Adrenal gland (tissue), 12 donors: ENCODE measurements around the gene KCNN3. TPM values are rescaled to one million over a fixed set of nuclear protein-coding genes. Genes with fewer than 3 reads are reported as not detected.

Experiments
- DNase-seq, 7 donors: peaks; one replicate each; pipeline ENCODE4 v3.0.0-alpha.2; 2019 to 2020
- H3K27ac ChIP-seq, 5 donors: fragments of 200-600 bp; sonication (generic) in 4 of 5; 1 replicate in 3 of 5; 2 replicates in 2 of 5; pipeline versions ENCODE4 v1.5.1 to v1.8.0; 2016 to 2020; ENCODE audit warnings: mild to moderate bottlenecking in 1 of 5
- H3K27me3 ChIP-seq: fragments of 200-600 bp; 2 replicates; pipeline ENCODE4 v1.8.0; 2021
- H3K36me3 ChIP-seq, 2 donors: fragments of 200-600 bp; replicated peaks in 1 of 2; 1 replicate in 1 of 2; 2 replicates in 1 of 2; pipeline versions ENCODE4 v1.5.1 to v1.8.0; 2018 to 2022
- H3K4me1 ChIP-seq, 2 donors: fragments of 200-600 bp; replicated peaks in 1 of 2; 1 replicate in 1 of 2; 2 replicates in 1 of 2; pipeline versions ENCODE4 v1.5.1 to v1.8.0; 2018 to 2021
- H3K4me3 ChIP-seq, 4 donors: fragments of 200-600 bp; sonication (generic) in 3 of 4; one replicate each; pipeline ENCODE4 v1.5.1; 2016 to 2018
- H3K9me3 ChIP-seq, 3 donors: fragments of 200-600 bp; sonication (generic) in 1 of 3; replicated peaks in 1 of 3; 1 replicate in 2 of 3; 2 replicates in 1 of 3; pipeline versions ENCODE4 v1.5.1 to v1.8.0; 2016 to 2021
- CTCF ChIP-seq, 6 experiments: fragments of 450-650 bp in 4 of 6; fragments of 200-600 bp in 2 of 6; sonication (generic) in 1 of 6; IDR thresholded peaks; 1 replicate in 5 of 6; 2 replicates in 1 of 6; pipeline versions ENCODE4 v1.5.1 to v1.8.0; 2016 to 2021; ENCODE audit warnings: antibody characterized with exemption in 6 of 6, mild to moderate bottlenecking in 2 of 6, moderate library complexity in 1 of 6
- POLR2A ChIP-seq, 2 donors: fragments of 450-650 bp; IDR thresholded peaks; one replicate each; pipeline ENCODE4 v1.6.1; 2017; ENCODE audit warnings: antibody characterized with exemption in 2 of 2, mild to moderate bottlenecking in 2 of 2, moderate library complexity in 1 of 2
- WGBS, 4 donors: extraction: QIAGEN DNeasy Blood & Tissue Kit in 2 of 4; methylation state at CpG; one replicate each; pipeline versions ENCODE4 v1.1.5 to v1.1.7; 2013 to 2017; 5-methylcytosine and 5-hydroxymethylcytosine counted together
- intact Hi-C, 2 donors: fragments of 100-400 bp; cut with DNase I; formaldehyde crosslinking; loops; one replicate each; pipeline versions ENCODE4 v1.14.1 to v1.15.0; 2022 to 2023
- polyA plus RNA-seq, 3 donors: library from polyadenylated mRNA; stranded (reverse); fragments of 200-250 nt in 2 of 3; fragments of 350-450 nt in 1 of 3; fragmentation: Illumina TruSeq in 1 of 3; extraction: RNeasy Lipid Tissue Mini Kit (QIAGEN cat#74804) in 1 of 3; gene quantifications; one replicate each; pipeline ENCODE4 v1.2.3, GENCODE V29; 2013 to 2014
- total RNA-seq, 9 donors: library from RNA; depleted of rRNA in 4 of 9; stranded (reverse); fragments of >200 nt in 4 of 9; fragments of 120-200 nt in 1 of 9; fragmentation: NEBNext Ultra II Directional in 1 of 9; extraction: Animal tissue kit (Norgen Biotek cat#: 25700) in 1 of 9; gene quantifications; one replicate each; pipeline versions ENCODE4 v1.1.0 to v1.2.4, GENCODE V29; 2013 to 2023
- donor health status: healthy with polysubstance abuse.
- donor health status: Bipolar disorder and iron deficiency.
- donor health status: DM: yes; HTN: yes; CAD: no.
- donor health status: DM: no; HTN: no; CAD: no.
- donor health status: DM: no; HTN: no; CAD: no.
- donor health status: DM: yes; HTN: yes; CAD: no.

KCNN3 gene
- total and polyA plus RNA-seq, 12 donors: 0.17 to 2.3 (median 0.97) TPM

DNA sequence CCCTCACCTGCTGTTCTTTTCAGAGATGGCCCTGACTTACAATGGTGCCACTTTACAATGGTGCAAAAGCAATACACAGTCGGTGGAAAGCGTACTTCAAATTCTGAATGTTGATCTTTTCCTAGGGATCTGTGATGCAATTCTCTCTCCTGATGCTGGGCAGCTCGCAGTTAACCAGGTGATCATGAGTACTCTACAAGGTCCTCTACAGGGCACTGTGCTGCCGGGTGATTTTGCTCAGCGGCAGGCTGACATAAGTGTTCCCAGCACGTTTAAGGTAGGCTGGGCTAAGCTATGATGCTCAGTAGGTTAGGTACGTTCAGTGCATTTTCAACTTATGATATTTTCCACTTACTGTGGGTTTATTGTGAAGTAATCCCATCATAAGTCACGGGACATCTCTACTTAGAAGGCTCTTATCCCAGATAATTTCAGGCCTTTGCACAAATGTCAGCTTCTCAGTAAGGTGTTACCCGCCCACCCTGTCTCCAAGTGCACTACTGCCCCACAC, 126.5 kb downstream of the KCNN3 start:
- 89 to 92% (median 90%) methylated on average over 9 of the region's 9 CpGs for WGBS, 4 donors
- no peak overlapping the region for H3K27ac ChIP-seq
- peak in 1 of 7 donors; percentile 51 for DNase-seq

DNA sequence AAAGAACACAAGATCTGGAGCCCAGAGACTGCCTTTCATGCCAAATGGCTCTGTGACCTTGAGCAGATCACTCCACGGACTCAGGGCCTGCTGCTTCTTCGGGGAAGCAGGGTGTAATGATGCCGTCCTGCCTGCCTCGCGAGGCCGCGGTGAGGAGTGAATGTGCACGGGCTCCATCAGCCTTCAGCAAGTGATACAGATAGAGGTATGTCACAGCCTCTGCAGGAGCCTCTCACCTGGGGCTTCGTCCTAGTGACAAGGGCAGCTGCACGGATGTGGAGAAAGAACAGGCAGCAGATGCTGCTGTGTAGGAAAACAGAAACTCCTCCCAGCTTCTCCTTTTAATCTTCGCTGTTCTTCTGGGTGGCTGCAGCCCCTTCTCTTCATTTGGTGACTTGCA, 127.5 kb downstream of the KCNN3 start:
- H3K27ac ChIP-seq: no peak overlapping the region
- no peaks in the 10 kb centered on the region for H3K36me3 ChIP-seq
- intact Hi-C loops: no loop called here
- peaks cover 0 to 21% of the 10 kb centered on the region in 2 donors for H3K4me1 ChIP-seq
- DNase-seq: peak in 5 of 7 donors; percentile 31 to 58 (median 48)
- TF ChIP-seq POLR2A (IDR thresholded peaks at IDR 0.05) (no peak), CTCF (IDR thresholded peaks at IDR 0.05) (no peak)
- WGBS, 4 donors: 44 to 64% (median 52%) methylated on average over 4 to 11 of the region's 11 CpGs
- no peak overlapping the region for H3K4me3 ChIP-seq
- H3K9me3 ChIP-seq: no peaks in the 10 kb centered on the region
- no peaks in the 10 kb centered on the region for H3K27me3 ChIP-seq

More for the DNA sequence above, 126.5 kb downstream of the KCNN3 start:
- H3K9me3 ChIP-seq: no peaks in the 10 kb centered on the region
- peaks cover 0 to 28% of the 10 kb centered on the region in 2 donors for H3K4me1 ChIP-seq
- peaks cover 3% of the 10 kb centered on the region for H3K27me3 ChIP-seq
- intact Hi-C loops: no loop called here
- no peaks in the 10 kb centered on the region for H3K36me3 ChIP-seq
- H3K4me3 ChIP-seq: no peak overlapping the region
- TF ChIP-seq POLR2A (IDR thresholded peaks at IDR 0.05): no peak
- no peak for TF ChIP-seq CTCF (IDR thresholded peaks at IDR 0.05)

- Histone ChIP-seq H3K27ac (no peak overlapping the region), H3K27me3 (no peaks in the 10 kb centered on the region), H3K9me3 (no peaks in the 10 kb centered on the region), H3K4me3 (no peak overlapping the region), H3K4me1 (peaks cover 0 to 14% of the 10 kb centered on the region in 2 donors), H3K36me3 (no peaks in the 10 kb centered on the region)
- 74 to 77% (median 75%) methylated on average over 15 of the region's 15 CpGs for WGBS, 4 donors
- intact Hi-C loops: no loop called here
- DNase-seq: peak in 1 of 7 donors; percentile 48
- no peak for TF ChIP-seq CTCF (IDR thresholded peaks at IDR 0.05)
- TF ChIP-seq POLR2A (IDR thresholded peaks at IDR 0.05): no peak
Observed at GRCh38 chr1:154741741-154742495, 128.2 kb downstream of the KCNN3 start.

DNA sequence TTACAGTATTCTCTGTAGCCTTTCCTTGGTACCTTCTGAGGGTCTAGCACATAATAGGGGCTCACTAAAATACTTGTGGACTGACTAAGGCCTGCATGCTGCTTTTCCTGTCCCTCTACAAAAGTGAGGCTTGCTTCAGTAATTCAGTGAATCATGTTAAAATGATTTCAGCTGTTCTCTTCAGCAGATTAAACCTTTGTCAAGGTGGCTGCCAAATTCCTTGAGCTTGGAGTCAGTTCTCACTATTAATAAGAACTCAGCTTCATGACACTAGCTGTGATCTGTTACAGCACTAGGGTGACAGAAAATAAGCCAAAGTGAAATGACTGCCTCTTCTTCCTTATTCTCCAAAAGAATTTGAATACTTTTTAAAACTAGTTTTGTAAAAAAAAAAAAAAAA, 128.8 kb downstream of the KCNN3 start:
- intact Hi-C loops: no loop called here
- H3K27ac ChIP-seq: no peak overlapping the region

More for the DNA sequence above, 128.8 kb downstream of the KCNN3 start:
- Histone ChIP-seq H3K4me3 (no peak overlapping the region), H3K9me3 (no peaks in the 10 kb centered on the region), H3K36me3 (no peaks in the 10 kb centered on the region), H3K27me3 (no peaks in the 10 kb centered on the region), H3K4me1 (peaks cover 0 to 12% of the 10 kb centered on the region in 2 donors)
- DNase-seq: no peak
- TF ChIP-seq CTCF (IDR thresholded peaks at IDR 0.05) (no peak), POLR2A (IDR thresholded peaks at IDR 0.05) (no peak)
